Upper lobe of right lung (tissue), 1 donor: Measurements from ENCODE around the gene DNHD1. TPM values are rescaled to one million over a fixed set of nuclear protein-coding genes. Genes with fewer than 3 reads are reported as not detected.

ENCODE experiments used
- ATAC-seq: fragments of 200-7000 bp; cut with Tn5 transposase; one replicate; pipeline ENCODE4 v1.9.1; 2020; ENCODE audit warnings: mild to moderate bottlenecking, moderate library complexity
- DNase-seq: peaks from one replicate; pipeline ENCODE4 v3.0.0-alpha.2; 2020
- H3K27ac ChIP-seq: fragments of 200-600 bp; one replicate; pipeline ENCODE4 v1.8.0; 2022
- H3K27me3 ChIP-seq: fragments of 200-600 bp; one replicate; pipeline ENCODE4 v1.8.0; 2022; ENCODE audit warnings: mild to moderate bottlenecking
- H3K36me3 ChIP-seq: fragments of 200-600 bp; one replicate; pipeline ENCODE4 v1.8.0; 2022
- H3K4me1 ChIP-seq: fragments of 200-600 bp; one replicate; pipeline ENCODE4 v1.8.0; 2022
- H3K4me3 ChIP-seq: fragments of 200-600 bp; one replicate; pipeline ENCODE4 v1.8.0; 2022; ENCODE audit warnings: mild to moderate bottlenecking
- H3K9me3 ChIP-seq: fragments of 200-600 bp; one replicate; pipeline ENCODE4 v1.8.0; 2022
- intact Hi-C: fragments of 100-400 bp; cut with DNase I; formaldehyde crosslinking; loops from one replicate; pipeline ENCODE4 v1.11.0; 2022
- total RNA-seq: library from RNA; stranded (reverse); fragmentation: NEBNext Ultra II Directional; extraction: Animal tissue kit (Norgen Biotek cat#: 25700); gene quantifications from one replicate; pipeline ENCODE4 v1.2.1, GENCODE V29; 2021
- TF ChIP-seq, protein P1 (sequence below): fragments of 200-600 bp; IDR thresholded peaks from one replicate; pipeline ENCODE4 v1.8.0; 2022; ENCODE audit warnings: antibody characterized with exemption
- donor health status: DM: no; HTN: yes; CAD: no; lungs with severe emphysema.

The DNHD1 gene
- total RNA-seq, 1 donor from 2014 or later: 14.5 TPM

DNA sequence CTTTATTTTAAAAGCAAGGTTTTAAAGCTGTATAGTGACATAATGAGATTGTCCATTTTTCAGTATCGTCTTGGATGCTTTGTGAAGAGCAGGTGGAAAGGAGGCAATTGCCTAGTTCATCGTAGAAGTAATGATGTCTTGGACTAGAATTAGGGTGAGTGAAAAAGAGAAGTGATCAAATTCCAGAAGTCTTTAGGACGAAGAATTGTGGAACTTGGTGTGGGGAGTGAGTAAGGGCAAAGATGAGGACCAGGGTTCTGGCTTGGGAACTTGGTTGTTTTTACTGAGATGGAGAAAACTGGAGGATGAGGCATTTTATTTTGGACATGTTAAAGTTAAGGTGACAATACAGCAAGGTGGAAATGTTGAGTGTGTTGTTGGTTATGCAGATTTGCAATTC is 107.7 kb downstream of the DNHD1 start:
- H3K9me3 ChIP-seq: no peaks in the 10 kb centered on the region
- peak overlapping the region; percentile 60 for H3K4me3 ChIP-seq
- H3K27me3 ChIP-seq: no peaks in the 10 kb centered on the region
- peak overlapping the region; percentile 81 for H3K27ac ChIP-seq
- no peak for DNase-seq
- intact Hi-C loops: loop anchor here (5.0 kb wide), 1 partner anchor 78 kb away; the partner anchor contains the start of gene MRPL17
- no peak for ATAC-seq
- peaks cover 49% of the 10 kb centered on the region for H3K4me1 ChIP-seq
- TF ChIP-seq, protein P1, sequence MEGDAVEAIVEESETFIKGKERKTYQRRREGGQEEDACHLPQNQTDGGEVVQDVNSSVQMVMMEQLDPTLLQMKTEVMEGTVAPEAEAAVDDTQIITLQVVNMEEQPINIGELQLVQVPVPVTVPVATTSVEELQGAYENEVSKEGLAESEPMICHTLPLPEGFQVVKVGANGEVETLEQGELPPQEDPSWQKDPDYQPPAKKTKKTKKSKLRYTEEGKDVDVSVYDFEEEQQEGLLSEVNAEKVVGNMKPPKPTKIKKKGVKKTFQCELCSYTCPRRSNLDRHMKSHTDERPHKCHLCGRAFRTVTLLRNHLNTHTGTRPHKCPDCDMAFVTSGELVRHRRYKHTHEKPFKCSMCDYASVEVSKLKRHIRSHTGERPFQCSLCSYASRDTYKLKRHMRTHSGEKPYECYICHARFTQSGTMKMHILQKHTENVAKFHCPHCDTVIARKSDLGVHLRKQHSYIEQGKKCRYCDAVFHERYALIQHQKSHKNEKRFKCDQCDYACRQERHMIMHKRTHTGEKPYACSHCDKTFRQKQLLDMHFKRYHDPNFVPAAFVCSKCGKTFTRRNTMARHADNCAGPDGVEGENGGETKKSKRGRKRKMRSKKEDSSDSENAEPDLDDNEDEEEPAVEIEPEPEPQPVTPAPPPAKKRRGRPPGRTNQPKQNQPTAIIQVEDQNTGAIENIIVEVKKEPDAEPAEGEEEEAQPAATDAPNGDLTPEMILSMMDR: no peak
- peaks cover 41% of the 10 kb centered on the region for H3K36me3 ChIP-seq

DNA sequence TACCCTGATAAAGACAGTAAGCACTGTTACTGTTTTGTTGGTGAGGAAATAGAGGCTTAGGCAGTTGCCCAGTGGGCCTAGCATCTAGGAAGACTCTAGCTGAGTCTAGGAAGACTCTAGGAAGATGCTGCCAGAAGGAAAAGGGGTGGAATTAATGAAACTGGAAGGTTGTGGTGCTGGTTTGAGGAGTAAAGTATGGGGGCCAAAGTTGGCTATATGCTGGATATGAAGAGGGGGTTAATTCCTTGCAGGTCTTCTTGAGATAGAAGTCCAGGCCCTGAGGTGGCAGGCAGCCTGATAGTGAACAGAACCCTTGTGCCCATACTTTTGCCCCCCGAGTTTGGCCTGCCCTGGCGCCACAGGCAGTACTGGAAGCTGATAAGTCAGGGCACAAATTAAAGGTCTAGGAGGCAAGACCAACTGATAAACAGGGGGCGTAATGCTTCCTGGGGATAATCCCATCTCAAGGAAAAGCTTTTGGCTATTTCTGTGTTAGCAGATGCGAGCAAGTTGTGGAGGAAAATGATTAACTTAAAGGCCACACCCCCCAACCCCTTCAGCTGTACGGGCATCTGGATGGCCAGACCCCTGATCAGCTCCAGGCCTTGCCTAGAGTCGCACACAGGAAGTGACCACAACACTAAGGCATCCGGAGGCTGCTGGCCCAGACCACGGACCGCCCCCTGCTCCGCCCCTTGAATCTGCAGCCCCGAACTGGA is 109.5 kb downstream of the DNHD1 start:
- intact Hi-C loops: loop anchor here (5.0 kb wide), 1 partner anchor 76 kb away; the partner anchor contains the start of gene MRPL17
- peak; percentile 91 for DNase-seq
- Histone ChIP-seq H3K4me3 (peak overlapping the region; percentile 60), H3K4me1 (peaks cover 53% of the 10 kb centered on the region), H3K36me3 (peaks cover 39% of the 10 kb centered on the region), H3K27me3 (no peaks in the 10 kb centered on the region), H3K9me3 (no peaks in the 10 kb centered on the region), H3K27ac (peak overlapping the region; percentile 81)
- ATAC-seq: peak; percentile 73
- TF ChIP-seq, protein P1: no peak

DNA sequence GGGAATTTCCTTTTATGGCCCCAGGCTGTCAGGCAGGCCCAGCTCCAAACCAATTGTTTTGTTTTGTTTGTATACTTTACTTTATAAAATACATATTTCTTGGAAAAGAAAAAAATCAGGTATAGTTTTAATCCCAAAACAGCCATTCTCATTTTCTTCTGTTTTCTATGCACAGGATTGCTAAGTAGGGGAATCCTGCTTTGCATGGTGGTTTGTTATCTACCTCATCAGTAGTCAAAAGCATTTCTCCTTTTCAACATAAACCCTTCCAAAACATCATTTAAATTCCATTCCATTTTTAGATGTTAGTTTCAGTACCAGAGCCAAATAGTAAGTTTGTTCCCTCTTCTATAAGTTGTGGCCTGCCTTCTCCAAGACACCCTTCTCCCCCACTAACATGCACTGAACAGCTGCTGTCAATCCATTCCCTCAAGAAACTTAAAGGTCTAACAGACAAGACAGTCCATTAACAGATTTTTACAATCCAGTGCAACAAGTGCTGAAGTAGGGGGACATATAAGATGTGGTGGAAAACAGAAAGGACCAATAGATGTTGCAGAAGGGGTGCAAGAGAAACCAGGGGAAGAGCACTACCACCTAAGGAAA is 110.2 kb downstream of the DNHD1 start:
- peaks cover 36% of the 10 kb centered on the region for H3K36me3 ChIP-seq
- peaks cover 46% of the 10 kb centered on the region for H3K4me1 ChIP-seq
- no peaks in the 10 kb centered on the region for H3K27me3 ChIP-seq
- DNase-seq (no peak), ATAC-seq (no peak)
- no peaks in the 10 kb centered on the region for H3K9me3 ChIP-seq
- TF ChIP-seq, protein P1: no peak
- intact Hi-C loops: loop anchor here (5.0 kb wide), 1 partner anchor 75 kb away; the partner anchor contains the start of gene MRPL17
- H3K4me3 ChIP-seq: peak overlapping the region; percentile 60
- H3K27ac ChIP-seq: peak overlapping the region; percentile 81

DNA sequence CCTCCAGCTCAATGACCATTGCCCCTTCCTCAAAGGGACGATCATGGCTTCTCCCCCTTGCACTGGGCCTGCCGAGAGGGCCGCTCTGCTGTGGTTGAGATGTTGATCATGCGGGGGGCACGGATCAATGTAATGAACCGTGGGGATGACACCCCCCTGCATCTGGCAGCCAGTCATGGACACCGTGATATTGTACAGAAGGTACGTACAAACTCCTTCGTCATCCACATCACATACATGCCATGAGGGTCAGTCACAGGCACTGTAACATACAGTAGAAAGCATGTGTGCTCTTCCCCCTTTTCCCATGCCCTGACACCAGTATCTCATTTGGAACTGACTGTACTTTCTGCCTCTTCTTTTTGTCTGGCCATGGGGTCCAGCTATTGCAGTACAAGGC is 110.9 kb downstream of the DNHD1 start:
- TF ChIP-seq, protein P1: no peak
- DNase-seq: no peak
- Histone ChIP-seq H3K27me3 (no peaks in the 10 kb centered on the region), H3K4me3 (no peak overlapping the region), H3K27ac (peak overlapping the region; percentile 81), H3K9me3 (no peaks in the 10 kb centered on the region), H3K36me3 (peaks cover 36% of the 10 kb centered on the region), H3K4me1 (peaks cover 48% of the 10 kb centered on the region)
- ATAC-seq: no peak
- intact Hi-C loops: loop anchor here (5.0 kb wide), 1 partner anchor 74 kb away; the partner anchor contains the start of gene MRPL17

DNA sequence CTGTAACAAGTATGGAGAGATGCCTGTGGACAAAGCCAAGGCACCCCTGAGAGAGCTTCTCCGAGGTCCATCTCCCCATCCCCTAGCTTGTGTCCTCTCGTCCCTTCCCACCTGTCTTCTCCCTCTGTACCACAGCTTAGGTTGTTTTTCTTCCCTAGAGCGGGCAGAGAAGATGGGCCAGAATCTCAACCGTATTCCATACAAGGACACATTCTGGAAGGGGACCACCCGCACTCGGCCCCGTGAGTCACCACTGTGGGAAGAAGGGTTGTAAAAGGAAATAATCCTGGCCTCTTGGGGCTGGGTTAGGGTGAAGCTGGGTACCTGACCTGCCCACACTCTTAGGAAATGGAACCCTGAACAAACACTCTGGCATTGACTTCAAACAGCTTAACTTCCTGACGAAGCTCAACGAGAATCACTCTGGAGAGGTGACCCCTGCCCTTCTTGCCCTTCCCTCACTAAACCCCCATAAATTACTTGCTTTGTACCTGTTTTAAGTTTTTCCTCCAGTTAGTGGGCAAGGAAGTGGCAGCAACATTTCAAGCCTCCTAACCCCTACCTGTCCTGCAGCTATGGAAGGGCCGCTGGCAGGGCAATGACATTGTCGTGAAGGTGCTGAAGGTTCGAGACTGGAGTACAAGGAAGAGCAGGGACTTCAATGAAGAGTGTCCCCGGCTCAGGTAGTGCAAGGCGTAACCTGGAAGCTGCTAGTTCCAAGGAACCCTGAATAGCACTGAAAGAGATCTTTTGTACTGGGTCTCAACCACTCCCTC is 111.8 kb downstream of the DNHD1 start:
- ATAC-seq: no peak
- DNase-seq: no peak
- Histone ChIP-seq H3K4me3 (no peak overlapping the region), H3K27ac (no peak overlapping the region), H3K4me1 (peaks cover 51% of the 10 kb centered on the region), H3K27me3 (no peaks in the 10 kb centered on the region), H3K36me3 (peaks cover 36% of the 10 kb centered on the region), H3K9me3 (no peaks in the 10 kb centered on the region)
- intact Hi-C loops: loop anchor here (5.0 kb wide), 1 partner anchor 73 kb away; the partner anchor contains the start of gene MRPL17
- TF ChIP-seq, protein P1: no peak
